HFF-Myc (cell line): ENCODE results near the gene SAXO2.
"Not testable (repeated sequence)": the region's sequence is repeated elsewhere in the genome, so short reads cannot be mapped to it uniquely, and the experiment has no call there.

ENCODE experiments used
- DNase-seq: peaks from one replicate; pipeline ENCODE4 v3.0.0-alpha.2; 2011; ENCODE audit warnings: low read depth; ENCODE audit errors: extremely low read depth
- H3K4me3 ChIP-seq: replicated peaks from 2 replicates; pipeline ENCODE4 v1.5.1; 2011; ENCODE audit warnings: low read depth, mild to moderate bottlenecking, control low read depth, low read length
- CTCF ChIP-seq: IDR thresholded peaks from 2 replicates; pipeline ENCODE4 v1.5.1; 2012; ENCODE audit warnings: mild to moderate bottlenecking, low read depth, low read length, control low read depth; ENCODE audit errors: missing control alignments

The SAXO2 gene

GRCh38 chr15:82305621-82306048, 43.0 kb downstream of the SAXO2 start:
- no peak for DNase-seq
- no peak overlapping the region for H3K4me3 ChIP-seq
- no peak for TF ChIP-seq CTCF

- TF ChIP-seq CTCF, result no peak
- no peak overlapping the region for H3K4me3 ChIP-seq
- no peak for DNase-seq
Measured at GRCh38 chr15:82306791-82307713, 44.4 kb downstream of the SAXO2 start.

GRCh38 chr15:82307714-82308081, 45.1 kb downstream of the SAXO2 start:
- DNase-seq, result no peak
- H3K4me3 ChIP-seq, result no peak overlapping the region
- TF ChIP-seq CTCF, result no peak

- H3K4me3 ChIP-seq, result no peak overlapping the region
- no peak for DNase-seq
- no peak for TF ChIP-seq CTCF
Measured at GRCh38 chr15:82309802-82310201, 47.2 kb downstream of the SAXO2 start.

GRCh38 chr15:82311321-82311720, 48.7 kb downstream of the SAXO2 start:
- not testable (repeated sequence) for H3K4me3 ChIP-seq, DNase-seq

GRCh38 chr15:82312586-82313349, 50.1 kb downstream of the SAXO2 start:
- TF ChIP-seq CTCF, result no peak
- no peak for DNase-seq
- H3K4me3 ChIP-seq, result no peak overlapping the region

GRCh38 chr15:82313446-82313845, 50.8 kb downstream of the SAXO2 start:
- TF ChIP-seq CTCF, result no peak
- no peak for DNase-seq

GRCh38 chr15:82313951-82314768, 51.5 kb downstream of the SAXO2 start:
- H3K4me3 ChIP-seq, DNase-seq: not testable (repeated sequence)

More at GRCh38 chr15:82313446-82313845, 50.8 kb downstream of the SAXO2 start:
- H3K4me3 ChIP-seq, result no peak overlapping the region
